GM11168 (cell line): ENCODE measurements around the gene KIR3DL2.
"Not testable (repeated sequence)": the region's sequence is repeated elsewhere in the genome, so short reads cannot be mapped to it uniquely, and the experiment has no call there.

Experiments used
- in situ Hi-C: fragments of 300-500 bp; cut with MboI; formaldehyde crosslinking; loops from one replicate; pipeline ENCODE4 v1.12.0; 2022; ENCODE audit warnings: low sequenced_read_pairs; ENCODE audit not compliant: unreplicated experiment

Gene KIR3DL2

GRCh38 chr19:54906819-54907218 lies 56.6 kb downstream of the KIR3DL2 start:
- in situ Hi-C loops: no loop called here

DNA sequence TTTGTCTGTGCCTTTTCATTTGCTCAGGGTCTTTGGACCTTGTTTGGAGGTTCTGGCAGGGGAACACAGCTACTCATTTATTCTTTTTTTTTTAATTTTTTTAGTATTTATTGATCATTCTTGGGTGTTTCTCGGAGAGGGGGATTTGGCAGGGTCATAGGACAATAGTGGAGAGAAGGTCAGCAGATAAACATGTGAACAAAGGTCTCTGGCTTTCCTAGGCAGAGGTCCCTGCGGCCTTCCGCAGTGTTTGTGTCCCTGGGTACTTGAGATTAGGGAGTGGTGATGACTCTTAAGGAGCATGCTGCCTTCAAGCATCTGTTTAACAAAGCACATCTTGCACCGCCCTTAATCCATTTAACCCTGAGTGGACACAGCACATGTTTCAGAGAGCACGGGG lies 57.7 kb downstream of the KIR3DL2 start:
- in situ Hi-C loops: not testable (repeated sequence)
